GM23338 (cell line): ENCODE data around the gene DAGLB.
"Not testable (repeated sequence)": the region's sequence is repeated elsewhere in the genome, so short reads cannot be mapped to it uniquely, and the experiment has no call there.

Source experiments
- CREB1 ChIP-seq: fragments of 250-450 bp; sonication (Bioruptor Pico); IDR thresholded peaks from 2 replicates; pipeline ENCODE4 v1.5.0; 2020; ENCODE audit warnings: low read depth, mild to moderate bottlenecking, moderate library complexity
- EZH2 ChIP-seq: fragments of 200-600 bp; sonication (generic); IDR thresholded peaks from one replicate; pipeline ENCODE4 v1.8.0; 2017; ENCODE audit warnings: antibody characterized with exemption, mild to moderate bottlenecking, low read depth; ENCODE audit not compliant: unreplicated experiment
- EZH2phosphoT487 ChIP-seq: fragments of 200-600 bp; sonication (generic); IDR thresholded peaks from one replicate; pipeline ENCODE4 v1.8.1; 2018; ENCODE audit warnings: antibody characterized with exemption; ENCODE audit not compliant: unreplicated experiment
- NANOG ChIP-seq: IDR thresholded peaks from 2 replicates; pipeline ENCODE4 v1.6.1; 2016; ENCODE audit warnings: antibody characterized with exemption, borderline replicate concordance
- POLR2AphosphoS5 ChIP-seq: IDR thresholded peaks from 2 replicates; pipeline ENCODE4 v1.6.1; 2016; ENCODE audit warnings: antibody characterized with exemption, low read depth
- STAT1 ChIP-seq: IDR thresholded peaks from one replicate; pipeline ENCODE4 v1.6.1; 2016; ENCODE audit warnings: antibody characterized with exemption; ENCODE audit not compliant: unreplicated experiment
- ZNF114 ChIP-seq: fragments of 250-450 bp; sonication (Bioruptor Pico); IDR thresholded peaks from 2 replicates; pipeline ENCODE4 v1.5.0; 2020; ENCODE audit warnings: mild to moderate bottlenecking, moderate library complexity
- ZNF331 ChIP-seq: fragments of 250-450 bp; sonication (Bioruptor Pico); IDR thresholded peaks from 2 replicates; pipeline ENCODE4 v1.5.0; 2020; ENCODE audit warnings: low read depth, mild to moderate bottlenecking, moderate library complexity
- TF ChIP-seq, protein P1 (sequence below): IDR thresholded peaks from one replicate; pipeline ENCODE4 v1.6.1; 2018; ENCODE audit warnings: antibody characterized with exemption; ENCODE audit not compliant: unreplicated experiment
- TF ChIP-seq, protein P2 (sequence below), 2 experiments: fragments of 200-600 bp in 1 of 2; sonication (generic) in 1 of 2; conservative IDR thresholded peaks; 2 replicates each; pipeline versions ENCODE4 v1.5.1 to v1.6.1; 2016 to 2017; ENCODE audit warnings: antibody characterized with exemption in 2 of 2, low read depth in 2 of 2, mild to moderate bottlenecking in 2 of 2, moderate library complexity in 1 of 2
- TF ChIP-seq, protein P3 (sequence below): IDR thresholded peaks from 2 replicates; pipeline ENCODE4 v1.6.1; 2016; ENCODE audit warnings: antibody characterized with exemption

DNA sequence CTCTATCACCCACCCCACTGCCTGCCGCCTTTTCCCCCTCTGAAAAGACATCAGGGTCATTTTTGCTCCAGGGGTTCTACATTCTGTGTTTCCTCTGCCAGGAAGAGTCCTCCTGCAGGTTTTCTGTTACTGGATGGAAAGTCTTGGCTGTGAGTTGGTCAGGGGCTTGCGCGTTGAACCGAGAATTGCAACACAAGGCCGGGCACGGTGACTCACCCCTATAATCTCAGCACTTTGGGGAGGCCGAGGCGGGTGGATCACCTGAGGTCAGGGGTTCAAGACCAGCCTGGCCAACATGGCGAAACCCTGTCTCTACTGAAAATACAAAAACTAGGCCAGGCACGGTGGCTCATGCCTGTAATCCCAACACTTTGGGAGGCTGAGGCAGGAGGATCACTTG lies 2.8 kb upstream of the DAGLB start:
- TF ChIP-seq, protein P1, sequence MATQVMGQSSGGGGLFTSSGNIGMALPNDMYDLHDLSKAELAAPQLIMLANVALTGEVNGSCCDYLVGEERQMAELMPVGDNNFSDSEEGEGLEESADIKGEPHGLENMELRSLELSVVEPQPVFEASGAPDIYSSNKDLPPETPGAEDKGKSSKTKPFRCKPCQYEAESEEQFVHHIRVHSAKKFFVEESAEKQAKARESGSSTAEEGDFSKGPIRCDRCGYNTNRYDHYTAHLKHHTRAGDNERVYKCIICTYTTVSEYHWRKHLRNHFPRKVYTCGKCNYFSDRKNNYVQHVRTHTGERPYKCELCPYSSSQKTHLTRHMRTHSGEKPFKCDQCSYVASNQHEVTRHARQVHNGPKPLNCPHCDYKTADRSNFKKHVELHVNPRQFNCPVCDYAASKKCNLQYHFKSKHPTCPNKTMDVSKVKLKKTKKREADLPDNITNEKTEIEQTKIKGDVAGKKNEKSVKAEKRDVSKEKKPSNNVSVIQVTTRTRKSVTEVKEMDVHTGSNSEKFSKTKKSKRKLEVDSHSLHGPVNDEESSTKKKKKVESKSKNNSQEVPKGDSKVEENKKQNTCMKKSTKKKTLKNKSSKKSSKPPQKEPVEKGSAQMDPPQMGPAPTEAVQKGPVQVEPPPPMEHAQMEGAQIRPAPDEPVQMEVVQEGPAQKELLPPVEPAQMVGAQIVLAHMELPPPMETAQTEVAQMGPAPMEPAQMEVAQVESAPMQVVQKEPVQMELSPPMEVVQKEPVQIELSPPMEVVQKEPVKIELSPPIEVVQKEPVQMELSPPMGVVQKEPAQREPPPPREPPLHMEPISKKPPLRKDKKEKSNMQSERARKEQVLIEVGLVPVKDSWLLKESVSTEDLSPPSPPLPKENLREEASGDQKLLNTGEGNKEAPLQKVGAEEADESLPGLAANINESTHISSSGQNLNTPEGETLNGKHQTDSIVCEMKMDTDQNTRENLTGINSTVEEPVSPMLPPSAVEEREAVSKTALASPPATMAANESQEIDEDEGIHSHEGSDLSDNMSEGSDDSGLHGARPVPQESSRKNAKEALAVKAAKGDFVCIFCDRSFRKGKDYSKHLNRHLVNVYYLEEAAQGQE = not testable (repeated sequence)
- TF ChIP-seq, protein P2, sequence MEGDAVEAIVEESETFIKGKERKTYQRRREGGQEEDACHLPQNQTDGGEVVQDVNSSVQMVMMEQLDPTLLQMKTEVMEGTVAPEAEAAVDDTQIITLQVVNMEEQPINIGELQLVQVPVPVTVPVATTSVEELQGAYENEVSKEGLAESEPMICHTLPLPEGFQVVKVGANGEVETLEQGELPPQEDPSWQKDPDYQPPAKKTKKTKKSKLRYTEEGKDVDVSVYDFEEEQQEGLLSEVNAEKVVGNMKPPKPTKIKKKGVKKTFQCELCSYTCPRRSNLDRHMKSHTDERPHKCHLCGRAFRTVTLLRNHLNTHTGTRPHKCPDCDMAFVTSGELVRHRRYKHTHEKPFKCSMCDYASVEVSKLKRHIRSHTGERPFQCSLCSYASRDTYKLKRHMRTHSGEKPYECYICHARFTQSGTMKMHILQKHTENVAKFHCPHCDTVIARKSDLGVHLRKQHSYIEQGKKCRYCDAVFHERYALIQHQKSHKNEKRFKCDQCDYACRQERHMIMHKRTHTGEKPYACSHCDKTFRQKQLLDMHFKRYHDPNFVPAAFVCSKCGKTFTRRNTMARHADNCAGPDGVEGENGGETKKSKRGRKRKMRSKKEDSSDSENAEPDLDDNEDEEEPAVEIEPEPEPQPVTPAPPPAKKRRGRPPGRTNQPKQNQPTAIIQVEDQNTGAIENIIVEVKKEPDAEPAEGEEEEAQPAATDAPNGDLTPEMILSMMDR (conservative IDR thresholded peaks at IDR 0.05; ENCODE audit: low read depth in 2 of 2) = not testable (repeated sequence)
- not testable (repeated sequence) for TF ChIP-seq EZH2; EZH2phosphoT487; POLR2AphosphoS5; ZNF114 (CRISPR knock-in tag); CREB1 (CRISPR knock-in tag); NANOG; ZNF331; STAT1
- TF ChIP-seq, protein P3, sequence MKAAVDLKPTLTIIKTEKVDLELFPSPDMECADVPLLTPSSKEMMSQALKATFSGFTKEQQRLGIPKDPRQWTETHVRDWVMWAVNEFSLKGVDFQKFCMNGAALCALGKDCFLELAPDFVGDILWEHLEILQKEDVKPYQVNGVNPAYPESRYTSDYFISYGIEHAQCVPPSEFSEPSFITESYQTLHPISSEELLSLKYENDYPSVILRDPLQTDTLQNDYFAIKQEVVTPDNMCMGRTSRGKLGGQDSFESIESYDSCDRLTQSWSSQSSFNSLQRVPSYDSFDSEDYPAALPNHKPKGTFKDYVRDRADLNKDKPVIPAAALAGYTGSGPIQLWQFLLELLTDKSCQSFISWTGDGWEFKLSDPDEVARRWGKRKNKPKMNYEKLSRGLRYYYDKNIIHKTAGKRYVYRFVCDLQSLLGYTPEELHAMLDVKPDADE = not testable (repeated sequence)
